ENCODE data around the gene FADD. TPM values are rescaled to one million over a fixed set of nuclear protein-coding genes. Genes with fewer than 3 reads are reported as not detected.

FADD gene
- total RNA-seq, 2 donors from 2014 or later: 16.0 to 18.4 TPM

DNA sequence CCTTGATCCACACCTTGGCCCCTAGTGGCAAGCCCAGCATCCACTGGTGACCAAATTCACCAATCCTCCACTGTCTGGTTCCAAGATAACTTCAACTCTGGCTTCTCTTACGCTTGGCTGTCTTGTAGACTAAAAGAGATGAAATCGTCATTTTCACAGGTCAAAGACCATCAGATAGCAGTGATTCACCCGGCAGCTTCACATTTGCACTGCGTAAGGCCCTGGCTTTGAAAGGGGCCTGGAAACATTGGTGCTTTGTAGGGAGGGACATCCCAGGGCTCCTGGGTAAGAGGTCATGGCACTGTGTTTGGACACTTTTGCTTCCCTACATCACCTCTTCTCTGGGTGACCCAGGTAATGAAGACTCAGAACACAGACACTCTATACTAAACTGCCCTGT, 30.1 kb upstream of the FADD start:
- no peaks in the 10 kb centered on the region for H3K27me3 ChIP-seq (replicated peaks; ENCODE audit: insufficient read depth)
- H3K9me3 ChIP-seq: no peaks in the 10 kb centered on the region
- intact Hi-C loops (cut with DNase I): no loop called here
- 70% methylated on average over 4 of the region's 4 CpGs for WGBS
- H3K27ac ChIP-seq: no peak overlapping the region
- TF ChIP-seq POLR2AphosphoS5 (IDR thresholded peaks at IDR 0.05) (no peak), POLR2A (IDR thresholded peaks at IDR 0.05) (no peak)
- TF ChIP-seq, protein P1, sequence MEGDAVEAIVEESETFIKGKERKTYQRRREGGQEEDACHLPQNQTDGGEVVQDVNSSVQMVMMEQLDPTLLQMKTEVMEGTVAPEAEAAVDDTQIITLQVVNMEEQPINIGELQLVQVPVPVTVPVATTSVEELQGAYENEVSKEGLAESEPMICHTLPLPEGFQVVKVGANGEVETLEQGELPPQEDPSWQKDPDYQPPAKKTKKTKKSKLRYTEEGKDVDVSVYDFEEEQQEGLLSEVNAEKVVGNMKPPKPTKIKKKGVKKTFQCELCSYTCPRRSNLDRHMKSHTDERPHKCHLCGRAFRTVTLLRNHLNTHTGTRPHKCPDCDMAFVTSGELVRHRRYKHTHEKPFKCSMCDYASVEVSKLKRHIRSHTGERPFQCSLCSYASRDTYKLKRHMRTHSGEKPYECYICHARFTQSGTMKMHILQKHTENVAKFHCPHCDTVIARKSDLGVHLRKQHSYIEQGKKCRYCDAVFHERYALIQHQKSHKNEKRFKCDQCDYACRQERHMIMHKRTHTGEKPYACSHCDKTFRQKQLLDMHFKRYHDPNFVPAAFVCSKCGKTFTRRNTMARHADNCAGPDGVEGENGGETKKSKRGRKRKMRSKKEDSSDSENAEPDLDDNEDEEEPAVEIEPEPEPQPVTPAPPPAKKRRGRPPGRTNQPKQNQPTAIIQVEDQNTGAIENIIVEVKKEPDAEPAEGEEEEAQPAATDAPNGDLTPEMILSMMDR (IDR thresholded peaks at IDR 0.05): no peak
- no peak overlapping the region for H3K4me3 ChIP-seq
- DNase-seq (ENCODE audit: low spot score): no peak
- peaks cover 13% of the 10 kb centered on the region for H3K4me1 ChIP-seq (replicated peaks)
- H3K36me3 ChIP-seq: no peaks in the 10 kb centered on the region

DNA sequence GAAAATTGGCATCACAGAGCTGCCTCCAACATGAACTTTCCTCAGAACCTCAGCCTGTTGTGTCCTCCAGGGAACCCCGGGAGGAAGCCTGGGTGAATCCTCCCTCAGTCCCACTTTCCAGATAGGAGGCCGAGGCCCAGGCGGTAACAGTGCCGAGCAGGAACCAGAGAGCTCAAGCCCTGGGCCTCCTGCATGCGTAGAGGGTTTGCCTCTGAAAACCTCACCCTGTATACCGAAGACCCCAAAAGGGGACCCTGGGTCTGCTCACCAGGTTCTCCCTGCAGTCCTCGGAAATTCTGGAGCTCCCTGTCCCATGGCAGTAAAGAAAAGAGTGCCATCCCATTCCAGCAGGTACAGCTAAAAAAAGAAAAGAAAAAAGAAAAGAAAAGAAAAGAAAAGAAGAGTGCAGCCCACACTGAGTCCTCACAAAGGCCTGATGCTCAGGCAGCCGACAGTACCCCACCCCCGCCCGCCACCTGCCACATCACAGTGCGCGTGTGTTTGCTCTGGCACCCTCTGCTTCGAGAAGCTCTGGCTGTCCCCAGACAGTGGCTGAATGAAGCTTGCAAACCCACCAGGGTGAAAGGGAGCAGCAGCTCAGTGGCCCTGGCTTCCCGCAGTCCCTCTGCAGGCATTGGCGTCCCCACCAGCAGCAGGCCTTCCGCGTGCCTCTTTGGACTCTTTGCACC, 28.4 kb upstream of the FADD start:
- Histone ChIP-seq H3K4me1 (replicated peaks) (peaks cover 10% of the 10 kb centered on the region), H3K9me3 (no peaks in the 10 kb centered on the region), H3K27me3 (replicated peaks; ENCODE audit: insufficient read depth) (no peaks in the 10 kb centered on the region), H3K36me3 (no peaks in the 10 kb centered on the region), H3K27ac (peak overlapping the region; percentile 39 to 69), H3K4me3 (no peak overlapping the region)
- intact Hi-C loops (cut with DNase I): no loop called here
- DNase-seq (ENCODE audit: low spot score): peak; percentile 39
- TF ChIP-seq, protein P1 (IDR thresholded peaks at IDR 0.05): no peak
- no peak for TF ChIP-seq POLR2A (IDR thresholded peaks at IDR 0.05)
- no peak for TF ChIP-seq POLR2AphosphoS5 (IDR thresholded peaks at IDR 0.05)
- 67% methylated on average over 17 of the region's 17 CpGs for WGBS

DNA sequence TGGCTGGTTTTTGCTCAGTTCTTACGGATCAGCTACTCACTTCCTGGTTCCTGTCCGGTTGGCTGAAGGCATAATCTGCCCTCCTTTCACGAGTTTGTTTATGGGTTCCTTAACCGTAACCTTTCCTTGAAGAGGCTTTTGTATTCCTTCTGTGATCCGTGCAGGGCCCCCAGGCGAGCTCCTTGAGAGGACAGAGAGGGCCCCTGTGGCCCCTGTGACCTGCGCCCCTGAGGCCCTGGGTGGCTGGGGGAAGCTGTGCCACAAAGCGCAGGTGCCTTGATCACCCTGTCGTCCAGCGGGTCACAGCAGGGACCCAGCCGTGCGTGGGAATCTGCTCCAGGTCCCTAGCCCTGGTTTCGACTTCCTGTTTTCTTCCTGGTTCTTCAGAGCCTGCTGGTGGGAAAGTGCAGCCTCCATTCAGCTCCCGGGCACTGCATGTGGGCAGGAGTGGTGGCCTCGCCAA, 27.8 kb upstream of the FADD start:
- Histone ChIP-seq H3K4me1 (replicated peaks) (peaks cover 4% of the 10 kb centered on the region), H3K4me3 (no peak overlapping the region), H3K27me3 (replicated peaks; ENCODE audit: insufficient read depth) (no peaks in the 10 kb centered on the region), H3K36me3 (no peaks in the 10 kb centered on the region), H3K27ac (peak overlapping the region; percentile 39 to 69), H3K9me3 (no peaks in the 10 kb centered on the region)
- WGBS: 73% methylated on average over 15 of the region's 15 CpGs
- intact Hi-C loops (cut with DNase I): no loop called here
- DNase-seq (ENCODE audit: low spot score): no peak
- TF ChIP-seq POLR2A (IDR thresholded peaks at IDR 0.05): no peak
- peak; percentile 15 for TF ChIP-seq POLR2AphosphoS5 (IDR thresholded peaks at IDR 0.05)

DNA sequence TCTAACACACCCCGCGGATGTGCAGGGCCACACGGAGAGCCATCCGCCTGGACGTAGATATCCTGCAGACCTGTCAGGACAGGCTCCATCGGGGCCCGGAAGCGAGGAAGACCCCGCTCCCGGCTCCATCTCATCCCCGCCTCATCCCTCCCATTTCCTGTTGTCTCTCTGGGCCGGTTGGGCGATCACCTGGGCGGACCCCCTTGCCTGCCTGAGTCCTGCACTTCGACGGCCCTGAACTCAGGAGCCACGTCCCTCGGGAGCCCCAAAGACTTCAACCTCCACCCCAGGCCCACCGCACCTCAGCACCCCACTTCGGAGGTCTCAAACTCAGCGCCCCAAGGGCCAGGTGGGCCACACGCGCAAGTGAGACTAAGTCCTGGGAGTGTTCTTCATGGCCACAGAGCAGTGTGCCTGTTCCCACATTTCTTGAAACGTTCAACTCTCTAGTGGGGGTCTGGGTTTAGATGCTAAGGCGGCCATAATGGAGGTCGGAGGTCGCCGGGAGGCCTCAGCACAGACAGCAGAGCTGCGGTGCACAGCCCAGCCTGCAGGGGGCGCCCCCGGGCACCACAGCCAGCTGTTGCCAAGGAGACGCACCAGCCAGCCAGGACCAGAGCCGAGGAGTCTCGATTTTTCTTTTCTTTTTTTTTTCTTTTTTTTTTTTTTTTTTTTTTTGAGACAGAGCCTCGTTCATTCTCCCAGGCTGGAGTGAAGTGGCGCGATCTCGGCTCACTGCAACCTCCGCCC, 26.0 kb upstream of the FADD start:
- Histone ChIP-seq H3K9me3 (no peaks in the 10 kb centered on the region), H3K36me3 (no peaks in the 10 kb centered on the region), H3K27me3 (replicated peaks; ENCODE audit: insufficient read depth) (no peaks in the 10 kb centered on the region), H3K4me1 (replicated peaks) (peaks cover 3% of the 10 kb centered on the region), H3K4me3 (no peak overlapping the region), H3K27ac (no peak overlapping the region)
- WGBS: 78% methylated on average over 36 of the region's 39 CpGs
- TF ChIP-seq, protein P1 (IDR thresholded peaks at IDR 0.05): peak in 1 of 4 experiments; percentile 43
- no peak for TF ChIP-seq POLR2A (IDR thresholded peaks at IDR 0.05)
- intact Hi-C loops (cut with DNase I): no loop called here
- DNase-seq (ENCODE audit: low spot score): no peak

DNA sequence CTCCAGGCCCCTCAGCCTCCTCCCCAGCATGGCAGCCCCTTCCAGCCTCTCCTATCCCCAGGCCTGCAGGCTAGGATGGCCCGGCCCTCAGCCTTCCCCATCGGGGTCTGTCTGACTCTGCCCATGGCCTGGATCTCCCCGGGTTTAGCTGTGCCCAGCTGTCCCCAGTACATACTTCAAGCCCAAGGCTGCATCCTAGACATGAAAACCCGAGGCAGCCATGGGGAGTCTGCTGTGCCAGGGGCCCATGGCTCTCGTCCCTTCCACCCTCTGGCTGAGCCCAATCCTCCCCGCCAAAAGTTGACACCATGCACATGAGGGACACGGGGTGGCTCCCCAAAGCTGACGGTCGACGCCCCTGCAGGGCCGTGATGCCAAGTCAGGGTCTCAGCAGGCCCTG, 22.2 kb upstream of the FADD start:
- H3K4me1 ChIP-seq (replicated peaks): no peaks in the 10 kb centered on the region
- H3K27ac ChIP-seq: no peak overlapping the region
- DNase-seq (ENCODE audit: low spot score): no peak
- no peaks in the 10 kb centered on the region for H3K36me3 ChIP-seq
- H3K4me3 ChIP-seq: no peak overlapping the region
- H3K27me3 ChIP-seq (replicated peaks; ENCODE audit: insufficient read depth): no peaks in the 10 kb centered on the region
- TF ChIP-seq POLR2A (IDR thresholded peaks at IDR 0.05) (no peak), POLR2AphosphoS5 (IDR thresholded peaks at IDR 0.05) (no peak)
- WGBS: 93% methylated on average over 7 of the region's 11 CpGs
- intact Hi-C loops (cut with DNase I): no loop called here
- no peaks in the 10 kb centered on the region for H3K9me3 ChIP-seq

Data from prostate gland (tissue), 2 donors.